Bronchial epithelial cell (primary cell): ENCODE measurements around the gene TLK2. TPM values are rescaled to one million over a fixed set of nuclear protein-coding genes. Genes with fewer than 3 reads are reported as not detected.
"Not testable (repeated sequence)": the region's sequence is repeated elsewhere in the genome, so short reads cannot be mapped to it uniquely, and the experiment has no call there.

ENCODE experiments used
- DNase-seq: peaks from one replicate; pipeline ENCODE4 v3.0.0-alpha.2; 2010; ENCODE audit warnings: low read depth
- FAIRE-seq: peaks from 2 replicates; lab custom pipeline; 2011; peaks lifted over from hg19 to GRCh38; lab: Jason Lieb, UNC
- H3K27me3 ChIP-seq: 2 replicates; pipeline ENCODE4 v1.5.1; 2011; ENCODE audit warnings: low read length; ENCODE audit not compliant: control insufficient read depth, insufficient read depth
- H3K36me3 ChIP-seq: 2 replicates; pipeline ENCODE4 v1.5.1; 2011; ENCODE audit warnings: low read length; ENCODE audit not compliant: control insufficient read depth, insufficient read depth
- H3K4me3 ChIP-seq: 2 replicates; pipeline ENCODE4 v1.5.1; 2011; ENCODE audit warnings: mild to moderate bottlenecking, low read depth, low read length, control low read depth
- CTCF ChIP-seq: IDR thresholded peaks from 2 replicates; pipeline ENCODE4 v1.5.1; 2011; ENCODE audit warnings: mild to moderate bottlenecking, moderate library complexity, low read length, control low read depth, inconsistent platforms; ENCODE audit not compliant: insufficient read depth, severe bottlenecking
- total RNA-seq: library from RNA; depleted of rRNA; stranded (reverse); fragments of >200 nt; gene quantifications from 2 replicates; pipeline ENCODE4 v1.2.1, GENCODE V29; 2014

Gene TLK2
- total RNA-seq, 1 donor from 2014 or later, result 37.4 TPM

GRCh38 chr17:62605588-62605987, 127.0 kb downstream of the TLK2 start:
- FAIRE-seq, result no peak

GRCh38 chr17:62611292-62611691, 132.7 kb downstream of the TLK2 start:
- DNase-seq (no peak), FAIRE-seq (no peak)
- TF ChIP-seq CTCF, result no peak
- Histone ChIP-seq H3K27me3 (no peaks in the 10 kb centered on the region), H3K36me3 (peaks cover 9% of the 10 kb centered on the region), H3K4me3 (no peak overlapping the region)

More at GRCh38 chr17:62605588-62605987, 127.0 kb downstream of the TLK2 start:
- Histone ChIP-seq H3K36me3 (peaks cover 9% of the 10 kb centered on the region), H3K27me3 (no peaks in the 10 kb centered on the region), H3K4me3 (no peak overlapping the region)
- TF ChIP-seq CTCF, result no peak
- no peak for DNase-seq

GRCh38 chr17:62611728-62612127, 133.1 kb downstream of the TLK2 start:
- DNase-seq, result no peak
- TF ChIP-seq CTCF, result no peak
- no peaks in the 10 kb centered on the region for H3K27me3 ChIP-seq
- H3K36me3 ChIP-seq, result peaks cover 9% of the 10 kb centered on the region
- FAIRE-seq, result no peak
- no peak overlapping the region for H3K4me3 ChIP-seq

GRCh38 chr17:62612289-62612688, 133.7 kb downstream of the TLK2 start:
- FAIRE-seq, result peak; percentile 50
- H3K27me3 ChIP-seq, result not testable (repeated sequence)

GRCh38 chr17:62613095-62613494, 134.5 kb downstream of the TLK2 start:
- H3K27me3 ChIP-seq, H3K36me3 ChIP-seq, FAIRE-seq, DNase-seq, H3K4me3 ChIP-seq: not testable (repeated sequence)

More at GRCh38 chr17:62612289-62612688, 133.7 kb downstream of the TLK2 start:
- H3K36me3 ChIP-seq, H3K4me3 ChIP-seq, DNase-seq: not testable (repeated sequence)

GRCh38 chr17:62614142-62614541, 135.5 kb downstream of the TLK2 start:
- no peak for DNase-seq
- no peak for FAIRE-seq
- Histone ChIP-seq H3K27me3 (no peaks in the 10 kb centered on the region), H3K4me3 (no peak overlapping the region), H3K36me3 (peaks cover 8% of the 10 kb centered on the region)
- no peak for TF ChIP-seq CTCF

- H3K27me3 ChIP-seq, result no peaks in the 10 kb centered on the region
- no peak for FAIRE-seq
- no peak for TF ChIP-seq CTCF
- no peak overlapping the region for H3K4me3 ChIP-seq
- DNase-seq, result no peak
- peaks cover 8% of the 10 kb centered on the region for H3K36me3 ChIP-seq
These were observed 136.9 kb downstream of the TLK2 start for GRCh38 chr17:62615503-62615902.
